ENCODE data around the gene SRGAP1.
"Not testable (repeated sequence)": the region's sequence is repeated elsewhere in the genome, so short reads cannot be mapped to it uniquely, and the experiment has no call there.

SRGAP1 gene

DNA sequence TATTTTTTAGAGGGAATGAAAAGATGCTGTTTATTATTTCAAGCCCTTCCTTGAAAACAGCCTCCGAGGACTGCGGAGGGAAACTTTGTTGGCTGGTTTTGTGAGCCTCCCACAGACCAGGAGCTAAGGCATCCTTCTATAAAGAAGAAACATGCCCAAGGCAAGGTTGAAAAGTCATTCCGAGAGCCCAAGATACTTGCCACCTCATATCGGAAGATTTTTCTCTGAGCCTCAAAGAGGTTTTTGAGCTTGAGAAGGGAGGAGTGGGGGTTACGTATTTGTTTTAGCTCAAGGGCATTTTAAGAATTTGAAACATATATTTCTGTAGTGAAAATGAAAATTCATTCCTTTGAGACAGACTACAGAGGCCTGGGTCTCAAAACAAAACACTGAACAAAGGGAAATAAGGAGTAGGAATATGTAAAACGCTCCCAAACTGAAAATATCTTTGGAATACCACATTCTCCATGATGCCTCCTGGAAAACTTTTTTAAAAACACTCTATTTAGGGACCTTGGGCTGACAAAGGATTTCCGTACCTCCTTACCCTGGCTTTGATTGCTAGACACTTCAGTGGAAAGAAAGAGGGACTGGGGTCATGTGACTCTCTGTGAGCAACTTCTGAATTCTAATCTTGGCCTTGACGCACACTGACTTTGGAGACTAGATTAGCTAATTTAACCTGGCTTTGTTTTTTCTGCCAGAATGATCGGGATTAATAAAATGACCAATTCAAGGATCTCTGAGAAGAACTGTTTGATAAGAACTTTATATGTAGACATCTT is 180.9 kb downstream of the SRGAP1 start:
- Histone ChIP-seq H3K27ac (ENCODE audit: low read length) (no peak overlapping the region), H3K9me3 (ENCODE audit: control insufficient read depth, low read depth, low read length) (no peaks in the 10 kb centered on the region), H3K27me3 (ENCODE audit: control insufficient read depth, insufficient read depth, low read length) (no peaks in the 10 kb centered on the region), H3K4me1 (ENCODE audit: control insufficient read depth, low read depth, low read length) (peaks cover 3% of the 10 kb centered on the region), H3K4me3 (ENCODE audit: low read length) (no peak overlapping the region), H3K36me3 (ENCODE audit: control insufficient read depth, low read depth, low read length) (no peaks in the 10 kb centered on the region), H3K9ac (ENCODE audit: low read length) (no peak overlapping the region)

DNA sequence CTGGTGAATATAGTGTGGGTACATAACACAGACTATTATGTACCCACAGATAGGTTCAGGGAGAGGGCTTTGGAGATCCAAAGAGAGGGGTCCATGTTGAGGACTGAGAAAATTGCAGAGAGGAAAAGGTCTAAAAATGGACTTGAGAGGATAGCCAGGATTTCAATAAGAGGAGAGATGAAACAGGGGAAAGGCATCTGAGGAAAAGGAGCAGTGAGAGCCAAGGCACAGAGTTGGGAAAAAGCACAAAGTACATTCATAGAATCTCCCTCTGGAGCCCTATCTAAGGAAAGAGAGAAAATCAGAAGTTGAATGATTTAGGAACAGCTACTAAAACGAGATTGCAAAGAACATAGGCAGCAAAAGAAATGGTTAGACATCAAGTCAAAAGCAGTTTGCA is 182.8 kb downstream of the SRGAP1 start:
- Histone ChIP-seq H3K27ac (ENCODE audit: low read length) (no peak overlapping the region), H3K4me1 (ENCODE audit: control insufficient read depth, low read depth, low read length) (no peaks in the 10 kb centered on the region), H3K9me3 (ENCODE audit: control insufficient read depth, low read depth, low read length) (no peaks in the 10 kb centered on the region), H3K9ac (ENCODE audit: low read length) (no peak overlapping the region), H3K4me3 (ENCODE audit: low read length) (no peak overlapping the region), H3K36me3 (ENCODE audit: control insufficient read depth, low read depth, low read length) (no peaks in the 10 kb centered on the region), H3K27me3 (ENCODE audit: control insufficient read depth, insufficient read depth, low read length) (no peaks in the 10 kb centered on the region)

DNA sequence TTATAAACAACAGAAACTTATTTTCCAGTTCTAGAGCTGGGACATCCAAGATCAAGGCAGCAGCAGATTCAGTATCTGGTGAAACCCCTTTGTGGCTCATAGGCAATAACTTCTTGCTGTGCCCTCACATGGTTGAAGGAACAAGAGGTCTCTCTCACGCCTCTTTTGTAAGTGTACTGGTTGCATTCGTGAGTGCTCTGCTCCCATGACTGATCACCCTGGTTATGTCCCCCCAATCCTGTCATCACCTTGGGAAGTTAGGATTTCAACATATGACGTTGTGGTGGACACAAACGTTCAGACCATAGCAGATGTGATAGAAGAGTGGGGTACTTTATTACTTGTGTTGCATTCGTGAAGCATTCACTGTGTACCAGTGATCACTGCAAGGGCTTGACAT is 184.0 kb downstream of the SRGAP1 start:
- Histone ChIP-seq H3K4me1 (ENCODE audit: control insufficient read depth, low read depth, low read length) (no peaks in the 10 kb centered on the region), H3K9me3 (ENCODE audit: control insufficient read depth, low read depth, low read length) (no peaks in the 10 kb centered on the region), H3K36me3 (ENCODE audit: control insufficient read depth, low read depth, low read length) (no peaks in the 10 kb centered on the region), H3K27me3 (ENCODE audit: control insufficient read depth, insufficient read depth, low read length) (no peaks in the 10 kb centered on the region), H3K9ac (ENCODE audit: low read length) (no peak overlapping the region), H3K4me3 (ENCODE audit: low read length) (no peak overlapping the region), H3K27ac (ENCODE audit: low read length) (no peak overlapping the region)

GRCh38 chr12:64029013-64029857 is 184.7 kb downstream of the SRGAP1 start:
- Histone ChIP-seq H3K27ac (ENCODE audit: low read length) (no peak overlapping the region), H3K9me3 (ENCODE audit: control insufficient read depth, low read depth, low read length) (no peaks in the 10 kb centered on the region), H3K4me1 (ENCODE audit: control insufficient read depth, low read depth, low read length) (no peaks in the 10 kb centered on the region), H3K9ac (ENCODE audit: low read length) (no peak overlapping the region), H3K27me3 (ENCODE audit: control insufficient read depth, insufficient read depth, low read length) (no peaks in the 10 kb centered on the region), H3K36me3 (ENCODE audit: control insufficient read depth, low read depth, low read length) (no peaks in the 10 kb centered on the region), H3K4me3 (ENCODE audit: low read length) (no peak overlapping the region)

- H3K27ac ChIP-seq (ENCODE audit: low read length) = no peak overlapping the region
- H3K36me3 ChIP-seq (ENCODE audit: control insufficient read depth, low read depth, low read length) = no peaks in the 10 kb centered on the region
- no peaks in the 10 kb centered on the region for H3K27me3 ChIP-seq (ENCODE audit: control insufficient read depth, insufficient read depth, low read length)
- no peak overlapping the region for H3K9ac ChIP-seq (ENCODE audit: low read length)
- H3K4me1 ChIP-seq (ENCODE audit: control insufficient read depth, low read depth, low read length) = no peaks in the 10 kb centered on the region
- no peaks in the 10 kb centered on the region for H3K9me3 ChIP-seq (ENCODE audit: control insufficient read depth, low read depth, low read length)
- no peak overlapping the region for H3K4me3 ChIP-seq (ENCODE audit: low read length)
Measured at GRCh38 chr12:64030155-64030554, 185.7 kb downstream of the SRGAP1 start.

DNA sequence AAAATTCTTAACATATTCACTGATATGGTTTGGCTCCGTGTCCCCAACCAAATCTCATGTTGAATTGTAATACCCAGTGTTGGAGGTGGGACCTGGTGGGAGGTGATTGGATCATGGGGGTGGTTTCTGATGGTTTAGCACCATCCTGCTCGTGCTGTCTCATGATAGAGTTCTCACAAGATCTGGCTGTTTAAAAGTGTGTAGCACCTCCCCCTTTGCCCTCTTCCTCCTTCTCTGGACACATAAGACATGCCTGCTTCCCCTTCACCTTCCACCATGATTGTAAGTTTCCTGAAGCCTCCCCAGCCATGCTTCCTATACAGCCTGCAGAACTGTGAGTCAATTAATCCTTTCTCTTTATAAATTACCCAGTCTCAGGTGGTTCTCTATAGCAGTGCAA is 189.6 kb downstream of the SRGAP1 start:
- H3K27ac ChIP-seq (ENCODE audit: low read length); H3K9ac ChIP-seq (ENCODE audit: low read length); H3K4me3 ChIP-seq (ENCODE audit: low read length); H3K9me3 ChIP-seq (ENCODE audit: control insufficient read depth, low read depth, low read length); H3K27me3 ChIP-seq (ENCODE audit: control insufficient read depth, insufficient read depth, low read length); H3K4me1 ChIP-seq (ENCODE audit: control insufficient read depth, low read depth, low read length); H3K36me3 ChIP-seq (ENCODE audit: control insufficient read depth, low read depth, low read length): not testable (repeated sequence)

- Histone ChIP-seq H3K27me3 (ENCODE audit: control insufficient read depth, insufficient read depth, low read length) (no peaks in the 10 kb centered on the region), H3K27ac (ENCODE audit: low read length) (no peak overlapping the region), H3K36me3 (ENCODE audit: control insufficient read depth, low read depth, low read length) (no peaks in the 10 kb centered on the region), H3K4me3 (ENCODE audit: low read length) (no peak overlapping the region), H3K4me1 (ENCODE audit: control insufficient read depth, low read depth, low read length) (peaks cover 16% of the 10 kb centered on the region), H3K9ac (ENCODE audit: low read length) (no peak overlapping the region), H3K9me3 (ENCODE audit: control insufficient read depth, low read depth, low read length) (no peaks in the 10 kb centered on the region)
Measured at GRCh38 chr12:64034901-64035576, 190.5 kb downstream of the SRGAP1 start.

GRCh38 chr12:64036414-64036813 is 191.9 kb downstream of the SRGAP1 start:
- Histone ChIP-seq H3K9me3 (ENCODE audit: control insufficient read depth, low read depth, low read length) (no peaks in the 10 kb centered on the region), H3K27ac (ENCODE audit: low read length) (no peak overlapping the region), H3K4me1 (ENCODE audit: control insufficient read depth, low read depth, low read length) (peaks cover 18% of the 10 kb centered on the region), H3K36me3 (ENCODE audit: control insufficient read depth, low read depth, low read length) (no peaks in the 10 kb centered on the region), H3K4me3 (ENCODE audit: low read length) (no peak overlapping the region), H3K27me3 (ENCODE audit: control insufficient read depth, insufficient read depth, low read length) (no peaks in the 10 kb centered on the region), H3K9ac (ENCODE audit: low read length) (no peak overlapping the region)

- Histone ChIP-seq H3K4me1 (ENCODE audit: control insufficient read depth, low read depth, low read length) (peaks cover 18% of the 10 kb centered on the region), H3K9me3 (ENCODE audit: control insufficient read depth, low read depth, low read length) (no peaks in the 10 kb centered on the region), H3K27ac (ENCODE audit: low read length) (no peak overlapping the region), H3K9ac (ENCODE audit: low read length) (no peak overlapping the region), H3K27me3 (ENCODE audit: control insufficient read depth, insufficient read depth, low read length) (no peaks in the 10 kb centered on the region), H3K36me3 (ENCODE audit: control insufficient read depth, low read depth, low read length) (no peaks in the 10 kb centered on the region), H3K4me3 (ENCODE audit: low read length) (no peak overlapping the region)
Measured at GRCh38 chr12:64039281-64039871, 194.9 kb downstream of the SRGAP1 start.

DNA sequence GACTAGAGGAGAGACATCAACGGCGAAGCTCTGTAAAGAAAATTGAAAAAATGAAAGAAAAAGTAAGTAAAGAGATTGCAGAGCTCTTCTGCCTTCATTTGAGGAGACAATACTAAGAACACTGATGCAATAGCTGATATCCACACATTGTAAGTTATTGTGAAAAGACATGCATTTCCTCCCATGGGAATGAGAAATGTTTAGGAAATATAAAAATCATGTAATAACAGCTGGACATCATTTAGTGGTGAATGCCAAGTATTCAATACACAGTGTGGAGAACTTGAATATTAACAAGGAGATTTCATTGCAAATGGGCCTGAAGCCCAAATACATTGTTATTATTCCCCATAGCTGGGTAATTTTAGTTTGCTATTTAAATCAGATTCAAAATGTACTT is 198.4 kb downstream of the SRGAP1 start:
- Histone ChIP-seq H3K27me3 (ENCODE audit: control insufficient read depth, insufficient read depth, low read length) (no peaks in the 10 kb centered on the region), H3K4me1 (ENCODE audit: control insufficient read depth, low read depth, low read length) (peaks cover 18% of the 10 kb centered on the region), H3K9me3 (ENCODE audit: control insufficient read depth, low read depth, low read length) (no peaks in the 10 kb centered on the region), H3K36me3 (ENCODE audit: control insufficient read depth, low read depth, low read length) (no peaks in the 10 kb centered on the region), H3K4me3 (ENCODE audit: low read length) (no peak overlapping the region), H3K27ac (ENCODE audit: low read length) (no peak overlapping the region), H3K9ac (ENCODE audit: low read length) (no peak overlapping the region)

- no peaks in the 10 kb centered on the region for H3K36me3 ChIP-seq (ENCODE audit: control insufficient read depth, low read depth, low read length)
- H3K4me3 ChIP-seq (ENCODE audit: low read length) = no peak overlapping the region
- H3K27ac ChIP-seq (ENCODE audit: low read length) = no peak overlapping the region
- H3K4me1 ChIP-seq (ENCODE audit: control insufficient read depth, low read depth, low read length) = peaks cover 10% of the 10 kb centered on the region
- no peaks in the 10 kb centered on the region for H3K27me3 ChIP-seq (ENCODE audit: control insufficient read depth, insufficient read depth, low read length)
- H3K9me3 ChIP-seq (ENCODE audit: control insufficient read depth, low read depth, low read length) = no peaks in the 10 kb centered on the region
- H3K9ac ChIP-seq (ENCODE audit: low read length) = no peak overlapping the region
Measured at GRCh38 chr12:64044191-64044590, 199.7 kb downstream of the SRGAP1 start.
